ENCODE results near the gene NLRP12. TPM values are rescaled to one million over a fixed set of nuclear protein-coding genes. Genes with fewer than 3 reads are reported as not detected.

The NLRP12 gene
- polyA plus RNA-seq, 2 of the 4 experiments (the other 2 are of a cell fraction) = 0.03 TPM

- ATAC-seq (no peak), DNase-seq (ENCODE audit: low read depth in 1 of 2, low spot score in 1 of 2) (no peak), FAIRE-seq (no peak)
- ChIA-PET CTCF (interaction anchor here (0.6 to 2.4 kb wide), 12 partner anchors 11 to 160 kb away, joined by 3 to 12 read pairs (median 4); partner anchors contain the start of gene PRKCG), POLR2A (no interaction called here)
- Histone ChIP-seq H3K27ac (no peak overlapping the region), H3K4me1 (peaks cover 10% of the 10 kb centered on the region; the same call in 2 of the 3 replicates), H3K4me2 (no peak overlapping the region), H3K9me3 (no peaks in the 10 kb centered on the region), H3K4me3 (no peak overlapping the region)
- no peak for TF ChIP-seq RARB (CRISPR knock-in tag; IDR thresholded peaks at IDR 0.05)
- no peak; the same call in 1 of the 2 replicates for TF ChIP-seq HOXB5 (CRISPR knock-in tag; IDR thresholded peaks at IDR 0.05)
- 0 out of 2 replicates have a peak, but pooled peaks have one; percentile 55 for TF ChIP-seq POLR2AphosphoS2 (conservative IDR thresholded peaks at IDR 0.05; ENCODE audit: low read length)
- 0 out of 2 replicates have a peak, but pooled peaks have one; percentile 51 for TF ChIP-seq ATOH8 (CRISPR knock-in tag; IDR thresholded peaks at IDR 0.05; ENCODE audit: low read depth)
- TF ChIP-seq HOXA7 (CRISPR knock-in tag; IDR thresholded peaks at IDR 0.05) = peak; percentile 71
- TF ChIP-seq FOSB (CRISPR knock-in tag; IDR thresholded peaks at IDR 0.05) = peak; percentile 80
- TF ChIP-seq TFCP2L1 (CRISPR knock-in tag; IDR thresholded peaks at IDR 0.05) = peak; percentile 79; the same call in 1 of the 2 replicates
- TF ChIP-seq CEBPB (IDR thresholded peaks at IDR 0.05) = no peak
- peak; percentile 72; the same call in 1 of the 2 replicates for TF ChIP-seq TP53 (CRISPR knock-in tag; IDR thresholded peaks at IDR 0.05)
- 85% methylated on average over 7 of the region's 7 CpGs for WGBS (ENCODE audit: missing lambda C conversion rate)
These were observed 47.3 kb upstream of the NLRP12 start for GRCh38 chr19:53871454-53871853.

GRCh38 chr19:53870485-53870844 is 46.4 kb upstream of the NLRP12 start:
- ATAC-seq (no peak), DNase-seq (ENCODE audit: low read depth in 1 of 2, low spot score in 1 of 2) (peak in 1 of 2 experiments; percentile 54), FAIRE-seq (no peak)
- Histone ChIP-seq H3K9me3 (no peaks in the 10 kb centered on the region), H3K27ac (peak overlapping the region; percentile 94; a peak in 5 of 6 replicates), H3K4me2 (peak overlapping the region; percentile 93), H3K4me3 (peak overlapping the region; percentile 69; the same call in 1 of the 3 replicates), H3K4me1 (peaks cover 12% of the 10 kb centered on the region; the same call in 2 of the 3 replicates)
- ChIA-PET POLR2A (no interaction called here), CTCF (interaction anchor here (1.2 to 2.4 kb wide), 6 partner anchors 12 to 161 kb away, joined by 3 to 12 read pairs (median 6); partner anchors contain the start of gene PRKCG)
- WGBS (ENCODE audit: missing lambda C conversion rate) = 88% methylated on average over 5 of the region's 5 CpGs
- TF ChIP-seq ZFP36 (IDR thresholded peaks at IDR 0.05; ENCODE audit: borderline replicate concordance, partially characterized antibody) (no peak), RCOR1 (IDR thresholded peaks at IDR 0.05; ENCODE audit: low read depth, low read length) (no peak), ELK1 (IDR thresholded peaks at IDR 0.05; ENCODE audit: low read depth, low read length) (no peak), HOXA7 (CRISPR knock-in tag; IDR thresholded peaks at IDR 0.05) (peak; percentile 92), ATOH8 (CRISPR knock-in tag; IDR thresholded peaks at IDR 0.05; ENCODE audit: low read depth) (no peak), CTCF (IDR thresholded peaks at IDR 0.05) (no peak), HOXB13 (CRISPR knock-in tag; IDR thresholded peaks at IDR 0.05; ENCODE audit: low read depth) (no peak), BHLHE40 (IDR thresholded peaks at IDR 0.05; ENCODE audit: low read depth, low read length) (no peak), RAD21 (conservative IDR thresholded peaks at IDR 0.05 in 1 of 2, IDR thresholded peaks at IDR 0.05 in 1 of 2) (no peak), BCL3 (IDR thresholded peaks at IDR 0.05) (no peak), HOXB5 (CRISPR knock-in tag; IDR thresholded peaks at IDR 0.05) (no peak), KDM5A (IDR thresholded peaks at IDR 0.05) (no peak), HDAC2 (IDR thresholded peaks at IDR 0.05) (no peak), TFCP2L1 (CRISPR knock-in tag; IDR thresholded peaks at IDR 0.05) (peak; percentile 94), FOSL2 (IDR thresholded peaks at IDR 0.05) (no peak), FOSL2 (CRISPR knock-in tag; IDR thresholded peaks at IDR 0.05) (no peak), ESRRA (IDR thresholded peaks at IDR 0.05; ENCODE audit: borderline replicate concordance, low read length) (no peak), RARB (CRISPR knock-in tag; IDR thresholded peaks at IDR 0.05) (peak; percentile 84), SREBF2 (IDR thresholded peaks at IDR 0.05) (no peak), TP53 (CRISPR knock-in tag; IDR thresholded peaks at IDR 0.05) (peak; percentile 26; the same call in 1 of the 2 replicates), FOSB (CRISPR knock-in tag; IDR thresholded peaks at IDR 0.05) (peak; percentile 87), PHF8 (IDR thresholded peaks at IDR 0.05; ENCODE audit: borderline replicate concordance, low read depth) (no peak), HES2 (IDR thresholded peaks at IDR 0.05) (no peak), REST (IDR thresholded peaks at IDR 0.05) (no peak)
